SJCRH30 (cell line): ENCODE results near the gene OR6S1. TPM values are rescaled to one million over a fixed set of nuclear protein-coding genes. Genes with fewer than 3 reads are reported as not detected.

Source experiments
- DNase-seq, 2 experiments: peaks; one replicate each; pipeline ENCODE4 v3.0.0-alpha.2; 2015 to 2020
- H3K27ac ChIP-seq: fragments of 250-450 bp; sonication (Bioruptor Pico); 2 replicates; pipeline ENCODE4 v1.5.1; 2020; ENCODE audit warnings: mild to moderate bottlenecking, moderate library complexity
- H3K27me3 ChIP-seq: fragments of 250-450 bp; sonication (Bioruptor Pico); 2 replicates; pipeline ENCODE4 v1.5.1; 2020; ENCODE audit warnings: mild to moderate bottlenecking, moderate library complexity
- H3K36me3 ChIP-seq: fragments of 250-450 bp; sonication (Bioruptor Pico); 2 replicates; pipeline ENCODE4 v1.5.1; 2020; ENCODE audit warnings: mild to moderate bottlenecking, moderate library complexity
- H3K4me1 ChIP-seq: fragments of 250-450 bp; sonication (Bioruptor Pico); 2 replicates; pipeline ENCODE4 v1.5.1; 2020; ENCODE audit warnings: mild to moderate bottlenecking, moderate library complexity
- H3K4me3 ChIP-seq: fragments of 250-450 bp; sonication (Bioruptor Pico); 2 replicates; pipeline ENCODE4 v1.5.1; 2020; ENCODE audit warnings: mild to moderate bottlenecking, moderate library complexity
- H3K9me3 ChIP-seq: fragments of 250-450 bp; sonication (Bioruptor Pico); replicated peaks from 2 replicates; pipeline ENCODE4 v1.5.1; 2020; ENCODE audit warnings: mild to moderate bottlenecking, moderate library complexity
- total RNA-seq: library from RNA; depleted of rRNA; stranded (reverse); fragments of >200 nt; shearing (Covaris generic); gene quantifications from 2 replicates; pipeline ENCODE4 v1.2.3, GENCODE V29; 2014

Gene OR6S1
- total RNA-seq, 1 experiment from 2014 or later = not detected

DNA sequence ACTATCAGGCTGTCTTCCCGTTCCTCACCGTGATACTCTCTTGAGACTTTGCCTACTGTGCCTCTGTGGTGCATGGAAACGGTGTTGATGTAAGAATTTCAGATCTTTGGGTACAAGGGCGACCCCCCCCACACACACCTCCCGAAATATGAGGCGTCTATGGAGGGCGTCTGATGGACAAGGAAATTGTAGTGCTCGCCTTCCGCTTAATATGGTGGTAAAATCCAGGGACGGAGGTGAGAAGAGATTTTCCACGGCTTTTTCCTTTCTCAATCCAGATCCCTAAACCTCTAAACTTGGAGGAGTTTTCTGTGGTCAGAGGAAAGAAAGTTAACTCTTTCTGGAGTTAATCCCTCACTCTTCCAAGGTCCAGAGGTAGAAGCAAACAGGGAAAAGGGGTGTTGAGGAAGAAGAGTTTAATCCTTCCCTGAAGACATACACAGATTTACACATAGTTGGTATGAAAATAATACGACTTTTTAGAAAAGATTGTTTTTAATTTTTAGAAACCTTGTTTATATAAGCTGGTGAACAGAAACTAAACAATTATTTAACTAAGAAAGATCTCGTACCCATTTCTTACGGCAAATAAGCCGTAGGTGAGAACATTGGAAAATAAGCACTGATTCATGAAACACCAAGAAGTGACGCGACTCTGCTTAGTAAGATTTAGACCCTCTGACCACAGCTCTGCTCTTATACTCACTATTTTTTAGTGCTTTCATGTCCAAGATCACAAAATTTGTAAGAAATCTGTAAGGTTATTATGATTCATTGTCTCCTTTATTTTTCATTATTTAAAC, 27.3 kb downstream of the OR6S1 start:
- peak in 1 of 2 experiments; percentile 58 for DNase-seq
- Histone ChIP-seq H3K27me3 (no peaks in the 10 kb centered on the region), H3K4me1 (no peaks in the 10 kb centered on the region; the same call in 1 of the 2 replicates), H3K36me3 (no peaks in the 10 kb centered on the region), H3K4me3 (peak overlapping the region; percentile 60), H3K27ac (no peak overlapping the region), H3K9me3 (no peaks in the 10 kb centered on the region)

DNA sequence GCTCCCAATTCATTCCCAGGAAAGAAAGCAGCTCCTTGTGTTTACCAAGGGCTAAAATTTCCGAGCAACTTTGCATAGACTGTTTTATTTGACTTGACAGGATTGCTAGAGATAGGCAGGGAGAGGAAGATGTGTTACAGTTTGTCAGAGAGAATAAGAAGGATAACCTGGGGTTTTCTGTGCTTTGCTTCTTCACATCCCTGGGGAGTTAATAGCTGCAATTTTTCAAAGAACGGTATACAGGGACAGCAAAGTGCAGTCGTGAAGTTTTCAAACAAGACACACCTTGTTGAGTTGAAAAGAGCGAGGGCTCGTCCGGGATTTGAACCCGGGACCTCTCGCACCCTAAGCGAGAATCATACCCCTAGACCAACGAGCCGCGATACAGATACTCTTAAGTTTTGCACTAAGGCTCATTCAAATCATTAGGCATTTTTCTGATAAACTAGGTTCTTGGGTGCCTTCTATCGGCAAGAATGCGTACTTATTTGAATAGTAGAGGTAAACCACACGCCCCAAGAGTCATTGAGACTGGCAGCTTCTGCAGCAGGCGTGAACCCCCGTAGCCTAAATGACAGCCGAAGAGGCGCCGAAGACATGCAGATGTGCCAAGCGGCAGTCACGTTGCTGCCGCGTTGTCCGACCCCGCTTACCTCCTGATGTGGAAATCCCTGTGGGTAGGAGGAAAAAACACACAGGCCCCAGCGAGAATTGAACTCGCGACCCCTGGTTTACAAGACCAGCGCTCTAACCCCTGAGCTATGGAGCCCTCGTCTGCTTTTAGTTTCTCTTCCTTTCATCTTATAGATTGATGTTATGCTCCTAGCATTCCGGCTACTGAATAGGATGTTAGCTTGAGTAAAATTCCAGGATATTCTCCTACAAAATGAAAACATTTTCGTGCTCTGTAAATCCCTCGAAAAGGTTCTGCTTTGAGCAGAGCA, 28.1 kb downstream of the OR6S1 start:
- H3K9me3 ChIP-seq = no peaks in the 10 kb centered on the region
- no peaks in the 10 kb centered on the region for H3K27me3 ChIP-seq
- DNase-seq = peak; percentile 93 to 94
- peak overlapping the region; percentile 60 for H3K4me3 ChIP-seq
- H3K4me1 ChIP-seq = no peaks in the 10 kb centered on the region; the same call in 1 of the 2 replicates
- H3K36me3 ChIP-seq = no peaks in the 10 kb centered on the region
- H3K27ac ChIP-seq = no peak overlapping the region

DNA sequence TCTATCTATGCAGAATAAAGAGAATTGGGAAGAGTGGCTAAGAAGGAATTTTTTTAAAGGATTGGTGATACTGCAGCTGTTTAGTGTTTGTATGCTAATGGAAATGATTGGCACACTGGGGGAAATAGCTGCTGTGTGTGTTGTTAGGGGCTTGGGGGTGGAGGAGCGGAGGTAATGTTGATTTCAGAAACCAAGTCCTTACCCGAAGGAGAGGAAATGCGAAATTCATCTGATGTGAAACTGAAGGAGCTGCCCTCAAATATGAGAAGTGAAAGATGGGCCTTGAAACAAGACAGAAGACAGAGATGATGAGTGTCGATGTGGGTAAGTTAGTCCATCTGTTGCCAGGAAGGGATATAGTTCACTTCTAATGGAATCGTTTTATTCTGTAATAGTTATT, 29.1 kb downstream of the OR6S1 start:
- no peaks in the 10 kb centered on the region for H3K27me3 ChIP-seq
- no peak overlapping the region for H3K4me3 ChIP-seq
- H3K36me3 ChIP-seq = no peaks in the 10 kb centered on the region
- no peak for DNase-seq
- H3K9me3 ChIP-seq = no peaks in the 10 kb centered on the region
- H3K4me1 ChIP-seq = no peaks in the 10 kb centered on the region; the same call in 1 of the 2 replicates
- H3K27ac ChIP-seq = no peak overlapping the region

DNA sequence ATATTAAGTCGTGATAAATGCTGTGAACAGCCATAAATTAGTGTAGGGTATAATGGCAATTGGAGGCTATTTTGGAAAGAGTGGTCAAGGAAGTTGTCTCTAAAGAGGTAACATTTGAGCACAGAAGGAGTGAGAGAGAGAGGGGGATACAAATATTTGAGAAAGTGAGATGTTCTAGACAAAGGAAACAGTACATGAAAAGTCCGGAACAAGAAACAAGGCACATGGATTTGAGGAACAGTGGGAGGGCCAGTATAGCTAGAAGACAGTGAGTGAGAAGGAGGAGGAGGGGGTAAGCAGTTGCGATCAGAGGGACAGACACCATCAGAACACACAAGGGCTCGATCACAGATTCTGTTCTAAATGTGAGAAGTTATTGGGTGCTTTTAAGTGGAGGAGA, 30.2 kb downstream of the OR6S1 start:
- DNase-seq = no peak
- H3K4me3 ChIP-seq = no peak overlapping the region
- H3K9me3 ChIP-seq = no peaks in the 10 kb centered on the region
- no peaks in the 10 kb centered on the region; the same call in 1 of the 2 replicates for H3K4me1 ChIP-seq
- H3K27ac ChIP-seq = no peak overlapping the region
- H3K36me3 ChIP-seq = no peaks in the 10 kb centered on the region
- no peaks in the 10 kb centered on the region for H3K27me3 ChIP-seq

DNA sequence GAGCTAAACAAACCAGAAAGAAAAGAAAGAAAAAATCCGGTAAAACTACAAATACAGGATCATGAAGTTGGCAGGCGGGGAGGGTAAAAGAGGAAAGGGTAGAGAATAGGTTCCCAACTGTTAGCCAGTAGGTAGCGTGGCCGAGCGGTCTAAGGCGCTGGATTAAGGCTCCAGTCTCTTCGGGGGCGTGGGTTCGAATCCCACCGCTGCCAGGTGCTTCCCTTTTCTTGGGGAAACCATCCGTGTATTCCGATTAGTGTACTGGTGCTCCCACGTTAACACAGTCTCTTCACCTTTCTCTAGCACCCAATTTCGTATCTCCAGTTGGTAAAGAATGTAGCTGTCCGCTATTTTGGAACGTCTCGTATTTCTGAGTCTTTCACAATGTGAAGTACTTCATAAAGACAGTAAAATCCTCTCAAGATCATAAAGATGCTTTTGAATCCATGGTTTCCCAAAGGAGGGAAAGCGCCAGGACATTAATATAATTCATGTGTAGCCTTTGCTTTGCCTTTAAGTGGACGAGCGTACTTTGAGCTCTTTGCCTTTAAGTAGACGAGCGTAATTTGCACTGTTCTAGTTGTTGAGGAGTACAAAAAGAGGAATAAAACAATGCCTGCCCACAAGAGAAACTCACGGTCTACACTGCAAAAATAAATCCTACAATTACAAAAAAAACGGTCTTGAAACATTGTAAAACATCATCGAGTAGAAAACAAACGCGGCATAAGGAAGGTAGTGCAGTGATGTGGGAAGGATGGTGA, 31.3 kb downstream of the OR6S1 start:
- DNase-seq = peak; percentile 77 to 81
- Histone ChIP-seq H3K27ac (no peak overlapping the region), H3K4me1 (no peaks in the 10 kb centered on the region; the same call in 1 of the 2 replicates)

DNA sequence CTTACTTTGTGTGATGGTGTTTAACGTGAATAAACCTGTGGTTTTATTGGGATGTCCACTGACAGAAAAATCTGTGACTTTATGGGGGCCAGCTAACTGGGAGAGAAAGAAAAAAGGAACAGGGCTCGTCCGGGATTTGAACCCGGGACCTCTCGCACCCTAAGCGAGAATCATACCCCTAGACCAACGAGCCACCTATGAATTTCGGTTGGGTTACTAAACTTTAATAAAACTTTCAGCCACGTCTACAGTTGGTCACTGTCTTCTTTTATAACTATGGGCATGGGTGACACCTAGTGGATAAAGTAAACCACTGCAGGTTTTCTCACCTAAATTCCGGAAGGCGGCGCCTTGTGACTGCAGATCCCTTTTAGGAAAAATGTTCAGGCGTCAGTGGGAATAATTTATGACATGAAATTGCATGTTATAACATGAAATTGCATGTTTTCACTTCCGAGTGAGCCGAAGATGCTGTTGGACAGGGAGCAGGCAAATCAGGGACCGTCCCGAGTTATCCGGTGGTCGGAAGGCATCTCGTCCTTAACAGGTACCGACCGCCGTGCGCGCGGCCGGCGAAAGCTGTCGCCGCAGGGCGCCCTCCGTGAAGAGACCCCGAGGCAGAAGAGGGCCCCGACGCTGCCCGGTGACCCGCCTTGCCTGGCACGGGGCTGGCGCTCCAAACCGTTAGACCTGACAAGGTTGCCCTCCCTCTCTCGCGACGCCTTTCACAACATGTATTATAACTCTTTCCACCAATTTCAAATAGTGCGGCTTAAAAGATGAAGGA, 32.1 kb downstream of the OR6S1 start:
- Histone ChIP-seq H3K4me1 (no peaks in the 10 kb centered on the region; the same call in 1 of the 2 replicates), H3K36me3 (no peaks in the 10 kb centered on the region), H3K9me3 (no peaks in the 10 kb centered on the region), H3K27me3 (0 out of 2 replicates have a peak, but pooled peaks cover under 1% of the 10 kb centered on the region), H3K27ac (no peak overlapping the region), H3K4me3 (peak overlapping the region; percentile 63)
- DNase-seq = peak; percentile 63 to 90

More for the DNA sequence above, 31.3 kb downstream of the OR6S1 start:
- Histone ChIP-seq H3K27me3 (no peaks in the 10 kb centered on the region), H3K9me3 (no peaks in the 10 kb centered on the region), H3K36me3 (no peaks in the 10 kb centered on the region), H3K4me3 (peak overlapping the region; percentile 63)

DNA sequence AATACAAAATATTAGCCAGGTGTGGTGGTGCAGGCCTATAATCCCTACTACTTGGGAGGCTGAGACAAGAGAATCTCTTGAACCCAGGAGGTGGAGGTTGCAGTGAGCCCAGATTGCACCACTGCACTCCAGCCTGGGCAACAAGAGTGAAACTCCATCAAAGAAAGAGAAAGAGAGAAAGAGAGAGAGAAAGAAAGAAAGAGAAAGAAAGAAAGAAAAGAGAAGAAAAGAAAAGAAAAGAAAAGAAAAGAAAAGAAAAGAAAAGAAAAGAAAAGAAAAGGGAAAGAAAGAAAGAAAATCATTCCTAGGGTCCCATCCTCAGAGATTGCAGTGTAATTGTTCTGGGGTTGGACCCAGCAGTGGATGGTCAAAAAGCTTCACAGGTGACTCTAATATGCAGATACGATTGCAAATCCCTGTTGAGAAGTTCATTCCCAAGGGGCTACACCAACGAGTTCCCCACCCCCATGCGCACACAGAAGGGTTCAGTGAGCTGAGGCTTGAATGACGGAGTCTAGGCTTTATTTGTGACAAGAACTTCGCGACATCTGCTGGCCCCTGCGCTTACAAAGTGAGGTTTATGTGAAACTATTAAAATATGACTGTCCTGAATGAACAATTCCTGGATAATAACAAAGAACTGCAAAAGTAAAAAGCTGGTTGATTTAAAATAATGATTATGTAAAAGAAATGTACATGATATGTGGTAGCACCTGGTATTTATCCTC, 32.9 kb downstream of the OR6S1 start:
- no peaks in the 10 kb centered on the region; the same call in 1 of the 2 replicates for H3K4me1 ChIP-seq
- H3K36me3 ChIP-seq = no peaks in the 10 kb centered on the region
- 0 out of 2 replicates have a peak, but pooled peaks cover 3% of the 10 kb centered on the region for H3K27me3 ChIP-seq
- no peak overlapping the region for H3K27ac ChIP-seq
- no peak for DNase-seq
- H3K4me3 ChIP-seq = no peak overlapping the region
- no peaks in the 10 kb centered on the region for H3K9me3 ChIP-seq

DNA sequence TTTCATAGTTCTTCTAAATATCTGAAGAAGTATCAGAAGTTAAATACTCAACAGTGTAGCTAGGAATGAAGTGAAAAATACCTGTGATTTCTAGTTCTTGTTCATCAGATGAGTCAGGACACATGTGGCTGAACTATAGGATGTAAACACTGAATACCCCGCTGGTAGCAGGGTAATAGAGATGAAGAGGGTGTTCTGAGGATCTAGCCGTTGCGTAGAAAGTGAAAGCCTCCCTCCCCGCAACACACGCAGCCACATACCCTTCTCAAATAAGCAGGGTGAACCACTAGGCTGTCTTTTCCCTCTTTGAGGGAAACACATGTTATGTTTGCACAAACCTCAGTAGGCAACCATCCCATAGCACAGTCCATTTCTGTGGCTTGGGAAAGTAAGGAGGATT, 33.9 kb downstream of the OR6S1 start:
- Histone ChIP-seq H3K27me3 (0 out of 2 replicates have a peak, but pooled peaks cover 3% of the 10 kb centered on the region), H3K27ac (no peak overlapping the region), H3K4me1 (no peaks in the 10 kb centered on the region; the same call in 1 of the 2 replicates), H3K4me3 (no peak overlapping the region), H3K36me3 (no peaks in the 10 kb centered on the region), H3K9me3 (no peaks in the 10 kb centered on the region)
- no peak for DNase-seq

DNA sequence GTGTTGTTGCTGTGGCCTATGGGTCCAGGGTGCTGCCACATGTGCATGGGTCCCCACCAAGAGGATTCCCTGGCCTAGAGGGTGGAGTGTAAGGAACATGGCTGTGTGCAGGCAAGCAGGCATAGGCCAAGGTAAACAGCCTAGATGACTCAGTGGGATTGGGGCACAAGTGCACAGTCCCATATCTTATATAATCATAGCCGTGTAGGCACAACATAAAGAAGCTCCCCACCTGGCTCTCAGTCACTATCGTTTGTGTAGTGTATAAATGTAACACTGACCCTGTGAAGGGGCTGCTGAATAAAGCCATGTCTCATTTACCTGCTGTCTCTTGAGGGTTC, 34.6 kb downstream of the OR6S1 start:
- no peak for DNase-seq
- Histone ChIP-seq H3K27ac (no peak overlapping the region), H3K36me3 (no peaks in the 10 kb centered on the region), H3K4me3 (no peak overlapping the region), H3K4me1 (no peaks in the 10 kb centered on the region; the same call in 1 of the 2 replicates), H3K9me3 (no peaks in the 10 kb centered on the region), H3K27me3 (0 out of 2 replicates have a peak, but pooled peaks cover 3% of the 10 kb centered on the region)

DNA sequence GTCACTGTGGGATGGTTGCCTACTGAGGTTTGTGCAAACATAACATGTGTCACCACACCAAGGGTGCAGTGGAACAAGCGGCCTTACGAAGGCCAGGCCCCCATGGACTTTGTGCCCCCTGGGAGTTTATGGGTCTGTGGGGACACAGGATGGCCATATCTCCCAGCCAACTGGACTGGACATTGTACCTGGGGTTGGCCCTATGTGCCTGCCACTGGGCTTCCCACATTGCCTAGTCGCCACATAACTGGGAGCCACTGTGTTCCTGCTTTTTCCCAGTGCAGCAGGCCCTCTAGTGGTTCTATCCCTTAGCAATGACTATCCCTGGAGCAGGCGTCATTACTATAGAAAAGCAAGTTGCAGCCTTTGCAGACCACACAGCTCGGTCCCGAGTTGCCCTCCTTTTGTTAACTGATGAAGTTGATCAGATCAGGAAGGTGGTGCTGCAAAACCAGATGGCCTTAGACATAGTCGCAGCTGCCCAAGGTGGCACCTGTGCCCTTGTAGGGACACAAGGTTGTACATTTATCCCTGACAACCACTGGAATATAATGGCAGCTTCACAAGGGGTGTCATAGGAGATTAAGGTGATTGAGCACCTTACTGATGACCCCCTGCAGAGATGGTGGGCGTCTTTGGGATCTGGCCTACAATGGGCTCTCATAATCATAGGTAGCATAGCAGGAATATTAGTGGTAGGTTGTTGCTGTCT, 35.1 kb downstream of the OR6S1 start:
- Histone ChIP-seq H3K4me3 (no peak overlapping the region), H3K36me3 (no peaks in the 10 kb centered on the region), H3K4me1 (no peaks in the 10 kb centered on the region; the same call in 1 of the 2 replicates), H3K9me3 (no peaks in the 10 kb centered on the region), H3K27me3 (0 out of 2 replicates have a peak, but pooled peaks cover 3% of the 10 kb centered on the region), H3K27ac (no peak overlapping the region)
- peak; percentile 11 to 35 for DNase-seq

DNA sequence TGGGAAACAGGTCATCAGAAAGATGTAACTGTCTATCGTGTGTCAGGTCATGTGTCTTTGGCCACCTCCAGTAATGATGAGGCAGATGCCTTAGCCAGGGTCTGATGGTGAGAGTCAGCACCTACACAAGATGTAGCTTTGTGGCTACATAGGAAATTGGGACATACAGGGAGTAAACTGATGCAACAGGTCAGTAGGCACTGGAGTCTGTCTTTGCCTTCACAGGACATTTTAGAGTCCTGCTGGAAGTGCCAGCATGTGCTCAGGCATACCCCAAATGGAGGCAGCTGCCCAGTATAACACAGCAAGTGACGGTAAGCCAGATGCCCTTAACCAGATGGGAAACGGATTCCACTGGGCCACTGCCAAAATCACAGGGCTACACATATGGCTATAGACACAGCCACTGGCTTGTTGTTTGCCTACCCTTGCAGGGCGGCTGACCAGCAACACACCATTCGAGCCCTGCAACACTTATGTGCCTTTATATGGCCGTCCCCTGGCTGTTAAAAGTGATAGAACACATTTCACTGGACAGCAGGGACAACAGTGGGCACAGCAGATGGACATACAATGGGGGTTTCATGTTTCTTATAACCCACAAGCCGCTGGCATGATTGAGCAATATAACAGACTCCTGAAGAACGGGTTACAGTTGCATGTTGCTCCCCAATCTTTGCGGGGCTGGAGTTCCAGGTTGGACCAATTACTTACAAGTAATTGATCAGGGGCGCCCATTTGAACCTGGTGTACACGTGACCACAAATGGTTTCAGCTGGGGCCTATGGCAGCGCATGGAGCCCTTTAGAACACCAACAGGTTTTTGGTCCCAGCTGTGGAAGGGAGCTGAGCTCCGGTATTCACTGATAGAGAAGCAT, 37.4 kb downstream of the OR6S1 start:
- no peak overlapping the region for H3K27ac ChIP-seq
- no peaks in the 10 kb centered on the region for H3K4me1 ChIP-seq
- H3K27me3 ChIP-seq = 0 out of 2 replicates have a peak, but pooled peaks cover 3% of the 10 kb centered on the region
- DNase-seq = peak; percentile 13 to 17
- no peaks in the 10 kb centered on the region for H3K36me3 ChIP-seq
- no peak overlapping the region for H3K4me3 ChIP-seq
- H3K9me3 ChIP-seq = no peaks in the 10 kb centered on the region

DNA sequence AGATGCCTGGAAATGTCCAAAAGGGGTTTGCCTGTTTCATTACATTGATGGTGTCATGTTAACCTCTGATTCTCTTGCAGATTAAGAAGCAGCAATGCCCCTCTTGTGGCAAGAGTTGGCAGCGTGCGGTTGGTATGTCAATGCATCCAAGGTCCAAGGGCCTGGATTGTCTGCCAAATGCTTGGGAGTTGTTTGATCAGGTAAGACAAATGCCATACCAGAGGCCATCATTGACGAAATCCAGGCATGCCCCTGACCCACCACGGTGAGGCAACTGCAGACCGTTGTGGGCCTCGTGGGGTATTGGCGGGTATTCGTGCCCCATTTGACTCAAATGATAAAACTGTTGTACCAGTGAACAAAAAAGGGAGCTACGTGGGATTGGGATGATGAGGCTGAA, 38.9 kb downstream of the OR6S1 start:
- Histone ChIP-seq H3K36me3 (no peaks in the 10 kb centered on the region), H3K27me3 (0 out of 2 replicates have a peak, but pooled peaks cover 3% of the 10 kb centered on the region), H3K9me3 (no peaks in the 10 kb centered on the region), H3K27ac (no peak overlapping the region), H3K4me3 (no peak overlapping the region), H3K4me1 (no peaks in the 10 kb centered on the region)
- no peak for DNase-seq
